Measurements from ENCODE around the gene CTRB1.

DNA sequence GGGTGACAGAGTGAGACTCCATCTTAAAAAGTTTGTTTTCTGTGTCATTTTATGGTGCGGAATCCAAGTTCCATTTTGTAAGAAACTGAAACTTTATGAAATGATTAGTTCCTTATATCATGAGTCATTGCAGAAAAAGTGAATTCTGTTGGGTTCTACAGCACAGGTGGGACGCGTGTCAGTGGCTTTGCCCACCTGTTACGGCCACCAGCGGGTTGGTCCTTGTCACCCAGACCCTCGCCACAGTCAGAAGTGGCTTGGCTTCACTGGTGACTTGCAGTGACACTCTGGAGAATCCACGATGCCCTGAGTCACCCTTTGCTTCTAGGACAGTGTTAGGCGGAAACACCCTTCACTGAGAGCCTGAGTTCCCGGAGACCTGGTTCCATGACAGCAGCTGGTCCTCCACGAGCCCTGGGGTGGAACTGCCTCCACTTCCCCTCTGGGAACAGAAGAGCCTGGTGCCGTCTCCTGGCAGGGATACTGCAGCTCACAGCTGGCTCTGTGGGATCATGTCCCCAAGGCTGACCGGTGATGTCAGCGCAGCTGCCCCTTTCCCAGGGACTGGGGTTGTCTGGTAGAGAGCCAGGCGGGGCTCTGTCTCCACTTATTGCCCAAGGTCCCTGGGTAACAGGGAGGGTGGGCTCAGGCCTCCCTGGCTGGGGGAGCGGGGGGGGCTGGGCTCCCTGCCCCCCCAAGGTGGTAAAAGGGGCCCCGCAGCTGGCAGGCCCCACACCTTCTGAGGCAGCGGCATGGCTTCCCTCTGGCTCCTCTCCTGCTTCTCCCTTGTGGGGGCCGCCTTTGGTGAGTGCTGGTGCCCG, at the start of gene CTRB1:
- TF ChIP-seq POLR2A (IDR thresholded peaks at IDR 0.05; ENCODE audit: low read depth, low read length) (no peak), EZH2 (IDR thresholded peaks at IDR 0.05; ENCODE audit: borderline replicate concordance, low read depth, low read length, severe bottlenecking) (no peak), POLR2AphosphoS5 (IDR thresholded peaks at IDR 0.05; ENCODE audit: insufficient read depth, low read depth, low read length) (no peak), MYC (IDR thresholded peaks at IDR 0.05; ENCODE audit: low read depth, low read length) (no peak), GATA2 (IDR thresholded peaks at IDR 0.05; ENCODE audit: insufficient read depth, insufficient read length, low read depth, low read length) (no peak), JUN (IDR thresholded peaks at IDR 0.05; ENCODE audit: borderline replicate concordance, insufficient read depth, insufficient read length, low read depth) (no peak)
- TF ChIP-seq, protein P1, sequence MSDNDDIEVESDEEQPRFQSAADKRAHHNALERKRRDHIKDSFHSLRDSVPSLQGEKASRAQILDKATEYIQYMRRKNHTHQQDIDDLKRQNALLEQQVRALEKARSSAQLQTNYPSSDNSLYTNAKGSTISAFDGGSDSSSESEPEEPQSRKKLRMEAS (IDR thresholded peaks at IDR 0.05; ENCODE audit: insufficient read depth, insufficient read length): no peak
- TF ChIP-seq, protein P2, sequence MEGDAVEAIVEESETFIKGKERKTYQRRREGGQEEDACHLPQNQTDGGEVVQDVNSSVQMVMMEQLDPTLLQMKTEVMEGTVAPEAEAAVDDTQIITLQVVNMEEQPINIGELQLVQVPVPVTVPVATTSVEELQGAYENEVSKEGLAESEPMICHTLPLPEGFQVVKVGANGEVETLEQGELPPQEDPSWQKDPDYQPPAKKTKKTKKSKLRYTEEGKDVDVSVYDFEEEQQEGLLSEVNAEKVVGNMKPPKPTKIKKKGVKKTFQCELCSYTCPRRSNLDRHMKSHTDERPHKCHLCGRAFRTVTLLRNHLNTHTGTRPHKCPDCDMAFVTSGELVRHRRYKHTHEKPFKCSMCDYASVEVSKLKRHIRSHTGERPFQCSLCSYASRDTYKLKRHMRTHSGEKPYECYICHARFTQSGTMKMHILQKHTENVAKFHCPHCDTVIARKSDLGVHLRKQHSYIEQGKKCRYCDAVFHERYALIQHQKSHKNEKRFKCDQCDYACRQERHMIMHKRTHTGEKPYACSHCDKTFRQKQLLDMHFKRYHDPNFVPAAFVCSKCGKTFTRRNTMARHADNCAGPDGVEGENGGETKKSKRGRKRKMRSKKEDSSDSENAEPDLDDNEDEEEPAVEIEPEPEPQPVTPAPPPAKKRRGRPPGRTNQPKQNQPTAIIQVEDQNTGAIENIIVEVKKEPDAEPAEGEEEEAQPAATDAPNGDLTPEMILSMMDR (IDR thresholded peaks at IDR 0.05; ENCODE audit: extremely low read depth in 1 of 2, insufficient read depth in 1 of 2, low read depth in 1 of 2, low read length in 2 of 2): no peak

All from endothelial cell of umbilical vein (primary cell).